Testis (tissue), 2 donors: Measurements from ENCODE around the gene PALM.

Experiments used
- CTCF ChIP-seq, 3 experiments: fragments of 450-650 bp in 2 of 3; fragments of 200-600 bp in 1 of 3; sonication (generic) in 1 of 3; IDR thresholded peaks; one replicate each; pipeline ENCODE4 v1.5.1; 2016 to 2019; ENCODE audit warnings: antibody characterized with exemption in 3 of 3, mild to moderate bottlenecking in 2 of 3, moderate library complexity in 1 of 3
- POLR2A ChIP-seq: fragments of 450-650 bp; IDR thresholded peaks from one replicate; pipeline ENCODE4 v1.6.1; 2017; ENCODE audit warnings: antibody characterized with exemption, mild to moderate bottlenecking, moderate library complexity

- no peak for TF ChIP-seq CTCF (IDR thresholded peaks at IDR 0.05)
- no peak for TF ChIP-seq POLR2A
Observed at GRCh38 chr19:728011-728410, 19.3 kb downstream of the PALM start.
